HG03378 (cell line): ENCODE results near the gene PTOV1.

Source experiments
- ATAC-seq: cut with Tn5 transposase; IDR thresholded peaks from one replicate; pipeline ENCODE4 v1.9.1; 2021; ENCODE audit warnings: mild to moderate bottlenecking, moderate library complexity; ENCODE audit not compliant: unreplicated experiment

Gene PTOV1

GRCh38 chr19:49873129-49873521, 22.2 kb downstream of the PTOV1 start:
- no peak for ATAC-seq

GRCh38 chr19:49873834-49874233, 22.9 kb downstream of the PTOV1 start:
- ATAC-seq = no peak

- ATAC-seq = no peak
These were observed 23.7 kb downstream of the PTOV1 start for GRCh38 chr19:49874503-49875157.

- ATAC-seq = no peak
These were observed 24.2 kb downstream of the PTOV1 start for GRCh38 chr19:49875177-49875576.

GRCh38 chr19:49875857-49876421, 25.0 kb downstream of the PTOV1 start:
- ATAC-seq = no peak

GRCh38 chr19:49876422-49877019, 25.6 kb downstream of the PTOV1 start:
- ATAC-seq = peak; percentile 41

- ATAC-seq = peak; percentile 68
These were observed 26.3 kb downstream of the PTOV1 start, which contains the start of the genes AKT1S1 and TBC1D17 for GRCh38 chr19:49877020-49877878. TSS of gene AKT1S1 (minus strand) at chr19:49877355. CDS start at chr19:49873295, 4,060 bp downstream. TSS of gene TBC1D17 (plus strand) at chr19:49877702. CDS start at chr19:49877724, 22 bp downstream.

- ATAC-seq = peak; percentile 28
These were observed 27.2 kb downstream of the PTOV1 start for GRCh38 chr19:49877879-49878743.

GRCh38 chr19:49878744-49879070, 27.7 kb downstream of the PTOV1 start:
- ATAC-seq = no peak

GRCh38 chr19:49879243-49879963, 28.4 kb downstream of the PTOV1 start:
- no peak for ATAC-seq

GRCh38 chr19:49880162-49880869, 29.4 kb downstream of the PTOV1 start:
- ATAC-seq = no peak

GRCh38 chr19:49881186-49881585, 30.2 kb downstream of the PTOV1 start:
- ATAC-seq = no peak

GRCh38 chr19:49881672-49882394, 30.9 kb downstream of the PTOV1 start:
- ATAC-seq = no peak

GRCh38 chr19:49882643-49883042, 31.7 kb downstream of the PTOV1 start:
- ATAC-seq = no peak

GRCh38 chr19:49883094-49883493, 32.1 kb downstream of the PTOV1 start:
- no peak for ATAC-seq

- no peak for ATAC-seq
These were observed 33.1 kb downstream of the PTOV1 start for GRCh38 chr19:49884109-49884508.

GRCh38 chr19:49884760-49885159, 33.8 kb downstream of the PTOV1 start:
- no peak for ATAC-seq

GRCh38 chr19:49887037-49887664, 36.2 kb downstream of the PTOV1 start:
- no peak for ATAC-seq
